WERI-Rb-1 (cell line): Measurements from ENCODE around the gene UBAC1.

Experiments
- DNase-seq: peaks from one replicate; pipeline ENCODE4 v3.0.0-alpha.2; 2020
- H3K27ac ChIP-seq: fragments of 250-450 bp; sonication (Bioruptor Pico); 2 replicates; pipeline ENCODE4 v1.5.1; 2020; ENCODE audit warnings: mild to moderate bottlenecking, moderate library complexity
- H3K27me3 ChIP-seq: fragments of 250-450 bp; sonication (Bioruptor Pico); 2 replicates; pipeline ENCODE4 v1.5.1; 2021; ENCODE audit warnings: mild to moderate bottlenecking, low read depth, moderate library complexity; ENCODE audit not compliant: insufficient read depth, severe bottlenecking
- H3K36me3 ChIP-seq: fragments of 250-450 bp; sonication (Bioruptor Pico); 2 replicates; pipeline ENCODE4 v1.5.1; 2020; ENCODE audit warnings: mild to moderate bottlenecking, moderate library complexity
- H3K4me3 ChIP-seq: 2 replicates; pipeline ENCODE4 v1.5.1; 2011; ENCODE audit warnings: low read depth, mild to moderate bottlenecking, control low read depth, low read length
- H3K9me3 ChIP-seq: fragments of 250-450 bp; sonication (Bioruptor Pico); 2 replicates; pipeline ENCODE4 v1.5.1; 2021; ENCODE audit warnings: mild to moderate bottlenecking, moderate library complexity; ENCODE audit not compliant: severe bottlenecking
- TF ChIP-seq, protein P1 (sequence below): IDR thresholded peaks from 2 replicates; pipeline ENCODE4 v1.5.1; 2011; ENCODE audit warnings: low read depth, mild to moderate bottlenecking, control low read depth, inconsistent platforms, low read length

UBAC1 gene

GRCh38 chr9:135978642-135979546, 17.7 kb upstream of the UBAC1 start:
- H3K36me3 ChIP-seq, result no peaks in the 10 kb centered on the region
- no peak overlapping the region for H3K27ac ChIP-seq
- TF ChIP-seq, protein P1, sequence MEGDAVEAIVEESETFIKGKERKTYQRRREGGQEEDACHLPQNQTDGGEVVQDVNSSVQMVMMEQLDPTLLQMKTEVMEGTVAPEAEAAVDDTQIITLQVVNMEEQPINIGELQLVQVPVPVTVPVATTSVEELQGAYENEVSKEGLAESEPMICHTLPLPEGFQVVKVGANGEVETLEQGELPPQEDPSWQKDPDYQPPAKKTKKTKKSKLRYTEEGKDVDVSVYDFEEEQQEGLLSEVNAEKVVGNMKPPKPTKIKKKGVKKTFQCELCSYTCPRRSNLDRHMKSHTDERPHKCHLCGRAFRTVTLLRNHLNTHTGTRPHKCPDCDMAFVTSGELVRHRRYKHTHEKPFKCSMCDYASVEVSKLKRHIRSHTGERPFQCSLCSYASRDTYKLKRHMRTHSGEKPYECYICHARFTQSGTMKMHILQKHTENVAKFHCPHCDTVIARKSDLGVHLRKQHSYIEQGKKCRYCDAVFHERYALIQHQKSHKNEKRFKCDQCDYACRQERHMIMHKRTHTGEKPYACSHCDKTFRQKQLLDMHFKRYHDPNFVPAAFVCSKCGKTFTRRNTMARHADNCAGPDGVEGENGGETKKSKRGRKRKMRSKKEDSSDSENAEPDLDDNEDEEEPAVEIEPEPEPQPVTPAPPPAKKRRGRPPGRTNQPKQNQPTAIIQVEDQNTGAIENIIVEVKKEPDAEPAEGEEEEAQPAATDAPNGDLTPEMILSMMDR, result no peak
- no peaks in the 10 kb centered on the region for H3K9me3 ChIP-seq
- no peaks in the 10 kb centered on the region for H3K27me3 ChIP-seq
- no peak overlapping the region for H3K4me3 ChIP-seq
- DNase-seq, result no peak

DNA sequence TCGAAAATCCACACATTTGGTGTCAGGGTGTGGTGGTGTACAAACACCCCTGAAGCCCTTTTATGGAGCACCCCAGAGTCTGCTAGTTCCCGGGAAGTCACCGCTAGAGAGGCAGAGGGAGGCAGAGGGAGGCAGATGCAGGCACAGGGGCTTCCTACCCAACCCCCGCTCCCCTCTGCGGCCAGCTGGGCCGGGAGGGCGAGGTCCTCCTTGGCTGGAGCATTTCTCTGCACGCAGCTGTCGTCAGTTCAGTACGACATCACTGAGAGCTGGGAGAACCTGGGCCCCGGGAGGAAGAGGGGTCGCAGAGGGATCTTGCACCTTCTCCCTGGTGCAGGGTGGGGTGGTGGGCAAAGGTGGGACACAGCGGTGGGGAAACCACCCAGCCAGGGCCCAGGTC, 15.8 kb upstream of the UBAC1 start:
- Histone ChIP-seq H3K36me3 (no peaks in the 10 kb centered on the region), H3K9me3 (no peaks in the 10 kb centered on the region), H3K27me3 (no peaks in the 10 kb centered on the region), H3K4me3 (no peak overlapping the region), H3K27ac (peak overlapping the region; percentile 33)
- TF ChIP-seq, protein P1, result no peak
- DNase-seq, result peak; percentile 69

DNA sequence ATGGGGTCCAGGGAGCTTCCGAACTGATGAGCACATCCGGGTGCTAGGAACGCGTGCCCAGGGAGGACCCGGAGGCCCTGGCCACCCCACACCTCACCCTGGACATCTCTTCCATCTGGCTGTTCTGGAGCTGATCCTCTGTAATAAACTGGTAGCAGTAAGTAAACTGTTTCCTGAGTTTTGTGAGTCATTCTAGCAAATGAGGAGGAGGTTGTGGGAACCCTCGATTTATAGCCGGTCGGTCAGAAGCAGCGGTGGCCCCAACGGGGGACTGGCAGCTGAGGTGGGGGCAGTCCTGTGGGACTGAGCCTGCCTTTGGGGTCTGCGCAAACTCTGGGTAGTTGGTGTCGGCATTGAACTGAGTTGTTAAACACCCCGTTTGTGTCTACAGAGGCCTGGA, 15.4 kb upstream of the UBAC1 start:
- Histone ChIP-seq H3K4me3 (no peak overlapping the region), H3K27me3 (no peaks in the 10 kb centered on the region), H3K36me3 (no peaks in the 10 kb centered on the region), H3K9me3 (no peaks in the 10 kb centered on the region), H3K27ac (peak overlapping the region; percentile 33)
- DNase-seq, result no peak
- TF ChIP-seq, protein P1, result no peak

DNA sequence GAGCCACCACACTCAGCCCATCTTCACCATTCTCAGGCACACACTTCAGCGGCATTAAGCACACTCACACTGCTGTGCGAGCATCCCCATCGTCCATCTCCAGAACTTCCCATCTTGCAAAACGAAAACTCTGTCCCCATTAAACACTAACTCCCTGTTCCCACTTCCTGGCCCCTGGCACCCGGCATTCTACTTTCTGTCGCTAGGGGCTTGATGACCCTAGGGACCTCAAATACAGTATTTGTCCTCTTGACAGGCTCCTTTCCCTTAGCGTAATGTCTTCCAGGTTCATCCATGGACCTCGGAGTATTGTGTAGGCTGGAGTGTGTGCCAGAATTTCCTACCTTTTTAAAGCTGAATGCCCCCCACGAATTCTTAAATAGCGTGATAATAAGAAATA, 14.7 kb upstream of the UBAC1 start:
- Histone ChIP-seq H3K27ac (no peak overlapping the region), H3K9me3 (no peaks in the 10 kb centered on the region), H3K27me3 (no peaks in the 10 kb centered on the region), H3K36me3 (no peaks in the 10 kb centered on the region), H3K4me3 (no peak overlapping the region)
- DNase-seq, result no peak
- TF ChIP-seq, protein P1, result no peak

- no peak for DNase-seq
- TF ChIP-seq, protein P1, result peak; percentile 58
- H3K36me3 ChIP-seq, result no peaks in the 10 kb centered on the region
- no peaks in the 10 kb centered on the region for H3K27me3 ChIP-seq
- no peaks in the 10 kb centered on the region for H3K9me3 ChIP-seq
- no peak overlapping the region for H3K27ac ChIP-seq
- H3K4me3 ChIP-seq, result no peak overlapping the region
These were observed 13.0 kb upstream of the UBAC1 start for GRCh38 chr9:135974220-135974573.
